ENCODE data around the gene MEGF11.
A peak's percentile ranks its signal among the peaks of the same experiment; 100 is the strongest.

The MEGF11 gene

GRCh38 chr15:66188464-66188863 is 65.1 kb downstream of the MEGF11 start:
- H3K27me3 ChIP-seq (ENCODE audit: insufficient read depth, low read length, poor library complexity, severe bottlenecking): no peaks in the 10 kb centered on the region
- no peak overlapping the region for H3K4me2 ChIP-seq (ENCODE audit: low read depth, low read length, poor library complexity, severe bottlenecking)
- H3K4me1 ChIP-seq (ENCODE audit: insufficient read depth, low read length, poor library complexity, severe bottlenecking): no peaks in the 10 kb centered on the region
- no peak overlapping the region for H3K9ac ChIP-seq (ENCODE audit: low read depth, low read length, poor library complexity, severe bottlenecking)
- no peak overlapping the region for H2AFZ ChIP-seq (ENCODE audit: low read length)
- TF ChIP-seq EZH2phosphoT487 (IDR thresholded peaks at IDR 0.05; ENCODE audit: borderline replicate concordance) (no peak), CTCF (conservative IDR thresholded peaks at IDR 0.05; ENCODE audit: low read length) (peak; percentile 37)
- H3K9me2 ChIP-seq (replicated peaks; ENCODE audit: low read depth, low read length): no peaks in the 10 kb centered on the region
- no peaks in the 10 kb centered on the region for H3K79me2 ChIP-seq (ENCODE audit: insufficient read depth, low read length)
- H3K9me3 ChIP-seq (ENCODE audit: insufficient read depth, low read depth, low read length): no peaks in the 10 kb centered on the region
- H3K4me3 ChIP-seq (ENCODE audit: low read length, poor library complexity, severe bottlenecking): no peak overlapping the region
- H4K20me1 ChIP-seq (ENCODE audit: insufficient read depth, low read length, poor library complexity, severe bottlenecking): no peaks in the 10 kb centered on the region
- H3F3A ChIP-seq (ENCODE audit: low read depth): no peaks in the 10 kb centered on the region
- H3K36me3 ChIP-seq (ENCODE audit: insufficient read depth, low read length): no peaks in the 10 kb centered on the region

- Histone ChIP-seq H3K79me2 (ENCODE audit: insufficient read depth, low read length) (no peaks in the 10 kb centered on the region), H3K27me3 (ENCODE audit: insufficient read depth, low read length, poor library complexity, severe bottlenecking) (no peaks in the 10 kb centered on the region), H3K4me2 (ENCODE audit: low read depth, low read length, poor library complexity, severe bottlenecking) (no peak overlapping the region), H4K20me1 (ENCODE audit: insufficient read depth, low read length, poor library complexity, severe bottlenecking) (no peaks in the 10 kb centered on the region), H3K9ac (ENCODE audit: low read depth, low read length, poor library complexity, severe bottlenecking) (no peak overlapping the region), H3K9me2 (replicated peaks; ENCODE audit: low read depth, low read length) (no peaks in the 10 kb centered on the region), H3F3A (ENCODE audit: low read depth) (no peaks in the 10 kb centered on the region), H3K9me3 (ENCODE audit: insufficient read depth, low read depth, low read length) (no peaks in the 10 kb centered on the region), H3K36me3 (ENCODE audit: insufficient read depth, low read length) (no peaks in the 10 kb centered on the region), H2AFZ (ENCODE audit: low read length) (no peak overlapping the region), H3K4me3 (ENCODE audit: low read length, poor library complexity, severe bottlenecking) (no peak overlapping the region), H3K4me1 (ENCODE audit: insufficient read depth, low read length, poor library complexity, severe bottlenecking) (no peaks in the 10 kb centered on the region)
- no peak for TF ChIP-seq EZH2phosphoT487 (IDR thresholded peaks at IDR 0.05; ENCODE audit: borderline replicate concordance)
- no peak for TF ChIP-seq CTCF (conservative IDR thresholded peaks at IDR 0.05; ENCODE audit: low read length)
These were observed 66.3 kb downstream of the MEGF11 start for GRCh38 chr15:66187271-66187670.

GRCh38 chr15:66186049-66186825 is 67.3 kb downstream of the MEGF11 start:
- H3K4me2 ChIP-seq (ENCODE audit: low read depth, low read length, poor library complexity, severe bottlenecking): no peak overlapping the region
- TF ChIP-seq EZH2phosphoT487 (IDR thresholded peaks at IDR 0.05; ENCODE audit: borderline replicate concordance) (no peak), CTCF (conservative IDR thresholded peaks at IDR 0.05; ENCODE audit: low read length) (no peak)
- H2AFZ ChIP-seq (ENCODE audit: low read length): no peak overlapping the region
- no peak overlapping the region for H3K4me3 ChIP-seq (ENCODE audit: low read length, poor library complexity, severe bottlenecking)
- no peaks in the 10 kb centered on the region for H3K36me3 ChIP-seq (ENCODE audit: insufficient read depth, low read length)
- H3K27me3 ChIP-seq (ENCODE audit: insufficient read depth, low read length, poor library complexity, severe bottlenecking): no peaks in the 10 kb centered on the region
- no peaks in the 10 kb centered on the region for H3F3A ChIP-seq (ENCODE audit: low read depth)
- H3K9me3 ChIP-seq (ENCODE audit: insufficient read depth, low read depth, low read length): no peaks in the 10 kb centered on the region
- H4K20me1 ChIP-seq (ENCODE audit: insufficient read depth, low read length, poor library complexity, severe bottlenecking): no peaks in the 10 kb centered on the region
- no peaks in the 10 kb centered on the region for H3K9me2 ChIP-seq (replicated peaks; ENCODE audit: low read depth, low read length)
- H3K9ac ChIP-seq (ENCODE audit: low read depth, low read length, poor library complexity, severe bottlenecking): no peak overlapping the region
- no peaks in the 10 kb centered on the region for H3K79me2 ChIP-seq (ENCODE audit: insufficient read depth, low read length)
- H3K4me1 ChIP-seq (ENCODE audit: insufficient read depth, low read length, poor library complexity, severe bottlenecking): no peaks in the 10 kb centered on the region
